SK-N-SH treated with all-trans-retinoic acid at 6 μM for 48 hours (cell line): ENCODE results near the gene GTF2F2.

Source experiments
- ATAC-seq: fragments of 200-7000 bp; cut with Tn5 transposase; 3 replicates; pipeline ENCODE4 v1.9.1; 2020; ENCODE audit warnings: mild to moderate bottlenecking, moderate library complexity
- ARNTL ChIP-seq: fragments of 450-650 bp; formaldehyde crosslinking; IDR thresholded peaks from 2 replicates; pipeline ENCODE4 v1.5.0; 2020; ENCODE audit warnings: low read depth, mild to moderate bottlenecking, moderate library complexity, borderline replicate concordance
- BACH2 ChIP-seq: fragments of 250-450 bp; sonication (Bioruptor Pico); IDR thresholded peaks from 2 replicates; pipeline ENCODE4 v1.9.0; 2021; ENCODE audit warnings: mild to moderate bottlenecking, borderline replicate concordance
- CSDC2 ChIP-seq: fragments of 250-450 bp; sonication (Bioruptor Pico); IDR thresholded peaks from 2 replicates; pipeline ENCODE4 v1.5.0; 2020; ENCODE audit warnings: mild to moderate bottlenecking, moderate library complexity
- CSRNP3 ChIP-seq: fragments of 250-450 bp; sonication (Bioruptor Pico); IDR thresholded peaks from 2 replicates; pipeline ENCODE4 v1.5.1; 2021; ENCODE audit warnings: mild to moderate bottlenecking, moderate library complexity
- GLIS3 ChIP-seq: fragments of 250-450 bp; sonication (Bioruptor Pico); IDR thresholded peaks from 2 replicates; pipeline ENCODE4 v1.5.0; 2020; ENCODE audit warnings: mild to moderate bottlenecking, moderate library complexity
- ISL1 ChIP-seq: fragments of 250-450 bp; sonication (Bioruptor Pico); IDR thresholded peaks from 2 replicates; pipeline ENCODE4 v2.1.2; 2022; ENCODE audit warnings: mild to moderate bottlenecking, moderate library complexity
- OSR1 ChIP-seq: fragments of 250-450 bp; sonication (Bioruptor Pico); IDR thresholded peaks from 2 replicates; pipeline ENCODE4 v1.8.0; 2022; ENCODE audit warnings: moderate library complexity, mild to moderate bottlenecking, inconsistent platforms
- PPARA ChIP-seq: fragments of 250-450 bp; sonication (Bioruptor Pico); IDR thresholded peaks from 2 replicates; pipeline ENCODE4 v1.5.0; 2020; ENCODE audit warnings: mild to moderate bottlenecking, borderline replicate concordance
- RARB ChIP-seq: fragments of 250-450 bp; sonication (Bioruptor Pico); IDR thresholded peaks from 2 replicates; pipeline ENCODE4 v1.8.0; 2021; ENCODE audit warnings: mild to moderate bottlenecking, moderate library complexity
- TOX ChIP-seq: fragments of 250-450 bp; sonication (Bioruptor Pico); IDR thresholded peaks from 2 replicates; pipeline ENCODE4 v1.8.0; 2021; ENCODE audit warnings: mild to moderate bottlenecking, moderate library complexity, borderline replicate concordance
- TSHZ2 ChIP-seq: fragments of 250-450 bp; sonication (Bioruptor Pico); IDR thresholded peaks from 2 replicates; pipeline ENCODE4 v1.5.0; 2020; ENCODE audit warnings: mild to moderate bottlenecking, moderate library complexity
- ZC3H10 ChIP-seq: fragments of 250-450 bp; sonication (Bioruptor Pico); IDR thresholded peaks from 2 replicates; pipeline ENCODE4 v1.5.1; 2021; ENCODE audit warnings: mild to moderate bottlenecking, moderate library complexity
- ZFP3 ChIP-seq: fragments of 250-450 bp; sonication (Bioruptor Pico); IDR thresholded peaks from 2 replicates; pipeline ENCODE4 v1.5.0; 2020; ENCODE audit warnings: mild to moderate bottlenecking, moderate library complexity
- ZFP30 ChIP-seq: fragments of 450-650 bp; formaldehyde crosslinking; IDR thresholded peaks from 2 replicates; pipeline ENCODE4 v1.5.0; 2022; ENCODE audit warnings: mild to moderate bottlenecking, moderate library complexity
- ZNF565 ChIP-seq: fragments of 450-650 bp; formaldehyde crosslinking; conservative IDR thresholded peaks from 2 replicates; pipeline ENCODE4 v1.5.0; 2020; ENCODE audit warnings: low read depth, mild to moderate bottlenecking, moderate library complexity
- ZNF70 ChIP-seq: fragments of 450-650 bp; formaldehyde crosslinking; IDR thresholded peaks from 2 replicates; pipeline ENCODE4 v1.5.0; 2020; ENCODE audit warnings: mild to moderate bottlenecking, moderate library complexity
- ZNF8 ChIP-seq: fragments of 450-650 bp; formaldehyde crosslinking; IDR thresholded peaks from 2 replicates; pipeline ENCODE4 v1.5.0; 2020; ENCODE audit warnings: mild to moderate bottlenecking, moderate library complexity
- TF ChIP-seq, protein P1 (sequence below): fragments of 250-450 bp; sonication (Bioruptor Pico); IDR thresholded peaks from 2 replicates; pipeline ENCODE4 v1.8.0; 2020; ENCODE audit warnings: mild to moderate bottlenecking, moderate library complexity, borderline replicate concordance
- TF ChIP-seq, protein P2 (sequence below): fragments of 250-450 bp; sonication (Bioruptor Pico); IDR thresholded peaks from 2 replicates; pipeline ENCODE4 v1.8.0; 2021; ENCODE audit warnings: low read depth, mild to moderate bottlenecking, moderate library complexity, borderline replicate concordance
- TF ChIP-seq, protein P3 (sequence below): fragments of 250-450 bp; sonication (Bioruptor Pico); IDR thresholded peaks from 2 replicates; pipeline ENCODE4 v1.5.1; 2020; ENCODE audit warnings: low read depth, mild to moderate bottlenecking, moderate library complexity

GTF2F2 gene

GRCh38 chr13:45299194-45299593, 178.9 kb downstream of the GTF2F2 start:
- TF ChIP-seq PPARA (CRISPR knock-in tag): no peak
- no peak for TF ChIP-seq ZFP3 (CRISPR knock-in tag)
- no peak for TF ChIP-seq TOX (CRISPR knock-in tag)
- ATAC-seq: peak; percentile 66

DNA sequence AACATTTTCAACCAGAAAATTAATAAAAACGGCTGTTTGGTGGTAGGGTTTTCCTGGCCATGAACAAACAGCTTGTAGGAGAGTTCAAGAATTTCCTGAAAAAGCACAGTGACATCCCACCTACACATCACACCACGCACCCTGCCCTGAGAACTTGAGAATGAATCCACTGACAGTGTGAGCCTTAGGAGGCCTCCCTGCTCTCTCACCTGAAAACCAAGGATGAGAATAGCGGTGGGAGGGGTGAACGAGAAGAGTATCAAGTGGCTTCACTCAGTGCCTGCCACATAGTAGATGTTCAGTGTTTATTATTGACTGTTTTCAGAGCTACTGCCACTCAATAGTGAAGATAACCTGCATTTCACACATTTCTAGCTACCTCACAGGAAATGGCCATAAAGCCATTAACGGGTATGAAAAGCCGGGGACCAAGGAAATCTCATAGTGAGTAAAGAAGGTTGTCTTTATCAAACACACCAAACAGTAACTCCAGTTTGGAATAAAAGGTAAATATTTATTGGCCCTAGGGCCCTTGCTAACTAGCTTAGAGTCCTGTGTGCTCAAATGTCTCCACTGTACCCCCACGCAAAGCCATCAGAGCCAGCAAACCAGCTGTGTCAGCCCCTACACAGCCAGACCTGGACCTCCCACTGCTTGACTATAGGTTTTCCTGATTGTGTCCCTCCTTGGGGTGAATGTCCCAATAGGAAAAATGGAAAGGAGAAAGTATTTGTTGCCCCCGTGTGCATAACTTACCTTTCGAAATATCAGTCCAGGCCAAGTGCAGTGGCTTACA, 180.1 kb downstream of the GTF2F2 start:
- no peak for ATAC-seq
- TF ChIP-seq ARNTL (CRISPR knock-in tag): no peak
- TF ChIP-seq ZNF565: no peak
- TF ChIP-seq, protein P1, sequence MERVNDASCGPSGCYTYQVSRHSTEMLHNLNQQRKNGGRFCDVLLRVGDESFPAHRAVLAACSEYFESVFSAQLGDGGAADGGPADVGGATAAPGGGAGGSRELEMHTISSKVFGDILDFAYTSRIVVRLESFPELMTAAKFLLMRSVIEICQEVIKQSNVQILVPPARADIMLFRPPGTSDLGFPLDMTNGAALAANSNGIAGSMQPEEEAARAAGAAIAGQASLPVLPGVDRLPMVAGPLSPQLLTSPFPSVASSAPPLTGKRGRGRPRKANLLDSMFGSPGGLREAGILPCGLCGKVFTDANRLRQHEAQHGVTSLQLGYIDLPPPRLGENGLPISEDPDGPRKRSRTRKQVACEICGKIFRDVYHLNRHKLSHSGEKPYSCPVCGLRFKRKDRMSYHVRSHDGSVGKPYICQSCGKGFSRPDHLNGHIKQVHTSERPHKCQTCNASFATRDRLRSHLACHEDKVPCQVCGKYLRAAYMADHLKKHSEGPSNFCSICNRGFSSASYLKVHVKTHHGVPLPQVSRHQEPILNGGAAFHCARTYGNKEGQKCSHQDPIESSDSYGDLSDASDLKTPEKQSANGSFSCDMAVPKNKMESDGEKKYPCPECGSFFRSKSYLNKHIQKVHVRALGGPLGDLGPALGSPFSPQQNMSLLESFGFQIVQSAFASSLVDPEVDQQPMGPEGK: no peak
- no peak for TF ChIP-seq CSDC2 (CRISPR knock-in tag)
- TF ChIP-seq, protein P2, sequence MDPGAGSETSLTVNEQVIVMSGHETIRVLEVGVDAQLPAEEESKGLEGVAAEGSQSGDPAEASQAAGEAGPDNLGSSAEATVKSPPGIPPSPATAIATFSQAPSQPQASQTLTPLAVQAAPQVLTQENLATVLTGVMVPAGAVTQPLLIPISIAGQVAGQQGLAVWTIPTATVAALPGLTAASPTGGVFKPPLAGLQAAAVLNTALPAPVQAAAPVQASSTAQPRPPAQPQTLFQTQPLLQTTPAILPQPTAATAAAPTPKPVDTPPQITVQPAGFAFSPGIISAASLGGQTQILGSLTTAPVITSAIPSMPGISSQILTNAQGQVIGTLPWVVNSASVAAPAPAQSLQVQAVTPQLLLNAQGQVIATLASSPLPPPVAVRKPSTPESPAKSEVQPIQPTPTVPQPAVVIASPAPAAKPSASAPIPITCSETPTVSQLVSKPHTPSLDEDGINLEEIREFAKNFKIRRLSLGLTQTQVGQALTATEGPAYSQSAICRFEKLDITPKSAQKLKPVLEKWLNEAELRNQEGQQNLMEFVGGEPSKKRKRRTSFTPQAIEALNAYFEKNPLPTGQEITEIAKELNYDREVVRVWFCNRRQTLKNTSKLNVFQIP (CRISPR knock-in tag): no peak
- no peak for TF ChIP-seq TOX (CRISPR knock-in tag)
- TF ChIP-seq ISL1 (CRISPR knock-in tag): no peak
- TF ChIP-seq GLIS3: no peak
- TF ChIP-seq OSR1 (CRISPR knock-in tag): no peak
- TF ChIP-seq, protein P3, sequence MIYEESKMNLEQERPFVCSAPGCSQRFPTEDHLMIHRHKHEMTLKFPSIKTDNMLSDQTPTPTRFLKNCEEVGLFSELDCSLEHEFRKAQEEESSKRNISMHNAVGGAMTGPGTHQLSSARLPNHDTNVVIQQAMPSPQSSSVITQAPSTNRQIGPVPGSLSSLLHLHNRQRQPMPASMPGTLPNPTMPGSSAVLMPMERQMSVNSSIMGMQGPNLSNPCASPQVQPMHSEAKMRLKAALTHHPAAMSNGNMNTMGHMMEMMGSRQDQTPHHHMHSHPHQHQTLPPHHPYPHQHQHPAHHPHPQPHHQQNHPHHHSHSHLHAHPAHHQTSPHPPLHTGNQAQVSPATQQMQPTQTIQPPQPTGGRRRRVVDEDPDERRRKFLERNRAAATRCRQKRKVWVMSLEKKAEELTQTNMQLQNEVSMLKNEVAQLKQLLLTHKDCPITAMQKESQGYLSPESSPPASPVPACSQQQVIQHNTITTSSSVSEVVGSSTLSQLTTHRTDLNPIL (CRISPR knock-in tag): no peak
- TF ChIP-seq ZNF70 (CRISPR knock-in tag): no peak
- no peak for TF ChIP-seq TSHZ2 (CRISPR knock-in tag)
- no peak for TF ChIP-seq ZC3H10 (CRISPR knock-in tag)
- TF ChIP-seq ZFP30: no peak
- no peak for TF ChIP-seq BACH2 (CRISPR knock-in tag)
- TF ChIP-seq RARB (CRISPR knock-in tag): no peak
- TF ChIP-seq CSRNP3: no peak
- no peak for TF ChIP-seq ZFP3 (CRISPR knock-in tag)
- no peak for TF ChIP-seq ZNF8
- no peak for TF ChIP-seq PPARA (CRISPR knock-in tag)

GRCh38 chr13:45301263-45301662, 181.0 kb downstream of the GTF2F2 start:
- ATAC-seq: no peak
- TF ChIP-seq, protein P3 (CRISPR knock-in tag): no peak
- TF ChIP-seq TSHZ2 (CRISPR knock-in tag): no peak
- no peak for TF ChIP-seq CSDC2 (CRISPR knock-in tag)
- no peak for TF ChIP-seq ZNF8
- TF ChIP-seq PPARA (CRISPR knock-in tag): no peak
- TF ChIP-seq ZNF565: no peak
- TF ChIP-seq GLIS3: no peak
- TF ChIP-seq, protein P1: no peak
